Pancreas (tissue), 10 donors: ENCODE data around the gene RAPGEFL1. TPM values are rescaled to one million over a fixed set of nuclear protein-coding genes. Genes with fewer than 3 reads are reported as not detected.
"Not testable (repeated sequence)": the region's sequence is repeated elsewhere in the genome, so short reads cannot be mapped to it uniquely, and the experiment has no call there.

Experiments used
- ATAC-seq, 4 donors: fragments of 200-7000 bp; cut with Tn5 transposase; one replicate each; pipeline versions ENCODE4 v1.8.0 to v1.9.1; 2020; ENCODE audit warnings: mild to moderate bottlenecking in 4 of 4, moderate library complexity in 4 of 4
- DNase-seq, 6 donors: peaks; one replicate each; pipeline ENCODE4 v3.0.0-alpha.2; 2020
- FAIRE-seq: peaks from 2 replicates; lab custom pipeline; 2012; peaks lifted over from hg19 to GRCh38; lab: Jason Lieb, UNC
- H3K27ac ChIP-seq, 4 donors: fragments of 200-600 bp; sonication (generic); 1 replicate in 3 of 4; 2 replicates in 1 of 4; pipeline versions ENCODE4 v1.5.0 to v1.8.0; 2020
- H3K27me3 ChIP-seq, 4 donors: fragments of 200-600 bp; one replicate each; pipeline ENCODE4 v1.8.0; 2021
- H3K36me3 ChIP-seq, 3 donors: fragments of 200-600 bp; sonication (generic) in 1 of 3; one replicate each; pipeline versions ENCODE4 v1.5.0 to v1.8.0; 2020 to 2021
- H3K4me1 ChIP-seq, 3 donors: fragments of 200-600 bp; one replicate each; pipeline ENCODE4 v1.8.0; 2021
- H3K4me3 ChIP-seq, 4 donors: fragments of 200-600 bp; sonication (generic) in 2 of 4; one replicate each; pipeline versions ENCODE4 v1.5.0 to v1.8.0; 2020 to 2021
- H3K9me3 ChIP-seq, 4 donors: fragments of 200-600 bp; one replicate each; pipeline ENCODE4 v1.8.0; 2021
- CTCF ChIP-seq, 4 donors: fragments of 200-600 bp; sonication (generic) in 3 of 4; IDR thresholded peaks; one replicate each; pipeline versions ENCODE4 v1.5.0 to v1.8.0; 2021; ENCODE audit warnings: antibody characterized with exemption in 4 of 4
- WGBS, 2 donors: extraction: QIAGEN DNeasy Blood & Tissue Kit; methylation state at CpG; one replicate each; pipeline ENCODE4 v1.1.7; 2013; 5-methylcytosine and 5-hydroxymethylcytosine counted together
- intact Hi-C, 3 donors: fragments of 100-400 bp; cut with DNase I; formaldehyde crosslinking; loops; one replicate each; pipeline versions ENCODE4 v1.11.1 to v1.14.2; 2022
- polyA plus RNA-seq, 2 donors: library from polyadenylated mRNA; stranded (reverse); fragments of 200-250 nt; gene quantifications; one replicate each; pipeline ENCODE4 v1.2.3, GENCODE V29; 2013
- total RNA-seq, 6 donors: library from RNA; stranded (reverse); fragmentation: NEBNext Ultra II Directional in 4 of 6; extraction: Animal tissue kit (Norgen Biotek cat#: 25700) in 4 of 6; gene quantifications; one replicate each; pipeline versions ENCODE4 v1.2.1 to v1.2.4, GENCODE V29; 2021 to 2023
- donor health status: healthy with polysubstance abuse.
- donor health status: DM: no; HTN: no; CAD: no; lungs with moderate emphysema.
- donor health status: DM: no; HTN: no; CAD: no.
- donor health status: control.
- donor health status: control.
- donor health status: Bipolar disorder and iron deficiency.
- donor health status: DM: yes; HTN: yes; CAD: no.
- donor health status: DM: no; HTN: no; CAD: no.
- donor health status: DM: no; HTN: no; CAD: no.
- donor health status: DM: yes; HTN: yes; CAD: no.

Gene RAPGEFL1
- total and polyA plus RNA-seq, 8 donors = 2.6 to 10.6 (median 4.4) TPM

- intact Hi-C loops = no loop called here
- no peak for DNase-seq
- 35 to 68% methylated on average over 1 of the region's 1 CpG for WGBS, 2 donors
- no peak for FAIRE-seq
- no peaks in the 10 kb centered on the region for H3K27me3 ChIP-seq
- no peak overlapping the region for H3K4me3 ChIP-seq
- H3K36me3 ChIP-seq = no peaks in the 10 kb centered on the region
- no peaks in the 10 kb centered on the region for H3K4me1 ChIP-seq
- H3K9me3 ChIP-seq = no peaks in the 10 kb centered on the region
- H3K27ac ChIP-seq = no peak overlapping the region
- no peak for ATAC-seq
- TF ChIP-seq CTCF (IDR thresholded peaks at IDR 0.05) = no peak
These were observed 20.3 kb downstream of the RAPGEFL1 start for GRCh38 chr17:40197550-40197949.

- H3K27me3 ChIP-seq, ATAC-seq, H3K4me3 ChIP-seq, H3K4me1 ChIP-seq, H3K27ac ChIP-seq, H3K36me3 ChIP-seq, FAIRE-seq, DNase-seq, intact Hi-C loops, H3K9me3 ChIP-seq: not testable (repeated sequence)
- 60 to 64% methylated on average over 8 of the region's 8 CpGs for WGBS, 2 donors
These were observed 20.7 kb downstream of the RAPGEFL1 start for GRCh38 chr17:40197965-40198456.

GRCh38 chr17:40198576-40198975 lies 21.3 kb downstream of the RAPGEFL1 start:
- H3K4me1 ChIP-seq = no peaks in the 10 kb centered on the region
- no peak for ATAC-seq
- no peak overlapping the region for H3K4me3 ChIP-seq
- 77 to 79% methylated on average over 5 of the region's 5 CpGs for WGBS, 2 donors
- no peak overlapping the region for H3K27ac ChIP-seq
- DNase-seq = no peak
- H3K27me3 ChIP-seq = no peaks in the 10 kb centered on the region
- no peak for FAIRE-seq
- intact Hi-C loops = no loop called here
- no peak for TF ChIP-seq CTCF (IDR thresholded peaks at IDR 0.05)
- no peaks in the 10 kb centered on the region for H3K9me3 ChIP-seq
- no peaks in the 10 kb centered on the region for H3K36me3 ChIP-seq

GRCh38 chr17:40203131-40203530 lies 25.9 kb downstream of the RAPGEFL1 start:
- no peak for TF ChIP-seq CTCF (IDR thresholded peaks at IDR 0.05)
- FAIRE-seq (no peak), DNase-seq (no peak), ATAC-seq (no peak)
- Histone ChIP-seq H3K4me1 (no peaks in the 10 kb centered on the region), H3K27me3 (no peaks in the 10 kb centered on the region), H3K27ac (no peak overlapping the region), H3K36me3 (no peaks in the 10 kb centered on the region), H3K9me3 (no peaks in the 10 kb centered on the region), H3K4me3 (no peak overlapping the region)
- intact Hi-C loops = loop anchor here in 2 of 3 donors (5.0 to 10.0 kb wide), 2 partner anchors 82 to 89 kb away; partner anchors contain the start of gene CDC6 (in 1 of the 2)
- WGBS, 2 donors = 55 to 59% methylated on average over 4 of the region's 4 CpGs

GRCh38 chr17:40206193-40206592 lies 28.9 kb downstream of the RAPGEFL1 start:
- intact Hi-C loops = loop anchor here in 1 of 3 donors (10.0 kb wide), 1 partner anchor 79 kb away; the partner anchor contains the start of gene CDC6
- FAIRE-seq, H3K9me3 ChIP-seq, H3K4me1 ChIP-seq, ATAC-seq, H3K36me3 ChIP-seq, H3K27ac ChIP-seq, H3K4me3 ChIP-seq, DNase-seq, H3K27me3 ChIP-seq: not testable (repeated sequence)
- 90 to 95% methylated on average over 8 of the region's 8 CpGs for WGBS, 2 donors

- intact Hi-C loops = loop anchor here in 2 of 3 donors (5.0 to 10.0 kb wide), 2 partner anchors 75 to 143 kb away; partner anchors contain the start of gene CDC6 (in 1 of the 2)
These were observed 32.3 kb downstream of the RAPGEFL1 start for GRCh38 chr17:40209404-40210093.

GRCh38 chr17:40213914-40214313 lies 36.6 kb downstream of the RAPGEFL1 start:
- H3K27me3 ChIP-seq, H3K4me1 ChIP-seq, ATAC-seq, H3K36me3 ChIP-seq, H3K4me3 ChIP-seq, H3K27ac ChIP-seq, FAIRE-seq, H3K9me3 ChIP-seq: not testable (repeated sequence)
- 76 to 82% methylated on average over 6 of the region's 6 CpGs for WGBS, 2 donors
- DNase-seq = peak in 1 of 6 donors; percentile 3
- intact Hi-C loops = loop anchor here in 1 of 3 donors (5.0 kb wide), 1 partner anchor 138 kb away; no protein-coding TSS in a partner anchor

More at GRCh38 chr17:40209404-40210093, 32.3 kb downstream of the RAPGEFL1 start:
- Histone ChIP-seq H3K9me3 (no peaks in the 10 kb centered on the region), H3K4me3 (no peak overlapping the region), H3K4me1 (no peaks in the 10 kb centered on the region), H3K27ac (no peak overlapping the region), H3K27me3 (no peaks in the 10 kb centered on the region), H3K36me3 (no peaks in the 10 kb centered on the region)
- peak in 1 of 6 donors; percentile 1 for DNase-seq
- FAIRE-seq = no peak
- no peak for ATAC-seq
- no peak for TF ChIP-seq CTCF (IDR thresholded peaks at IDR 0.05)
- 65 to 77% methylated on average over 2 of the region's 2 CpGs for WGBS, 2 donors
